Activated CD4-positive, alpha-beta T cell treated with anti-CD3 and anti-CD28 coated beads, Interleukin-2, Interleukin-6, amounts not matched to agents 100 ng/mL and 50 ng/mL, durations not matched to agents 16 hours and 8 hours (primary cell): ENCODE measurements around the gene HTRA3.
"Not testable (repeated sequence)": the region's sequence is repeated elsewhere in the genome, so short reads cannot be mapped to it uniquely, and the experiment has no call there.

ENCODE experiments used
- DNase-seq: peaks from one replicate; pipeline ENCODE4 v3.0.0-alpha.2; 2020

Gene HTRA3

GRCh38 chr4:8331575-8331955, 62.0 kb downstream of the HTRA3 start:
- DNase-seq = no peak

GRCh38 chr4:8332038-8332857, 62.7 kb downstream of the HTRA3 start:
- DNase-seq = no peak

- no peak for DNase-seq
Measured at GRCh38 chr4:8332891-8333331, 63.4 kb downstream of the HTRA3 start.

GRCh38 chr4:8333726-8334460, 64.3 kb downstream of the HTRA3 start:
- no peak for DNase-seq

GRCh38 chr4:8334786-8335460, 65.4 kb downstream of the HTRA3 start:
- DNase-seq = no peak

GRCh38 chr4:8335848-8336247, 66.3 kb downstream of the HTRA3 start:
- DNase-seq = no peak

GRCh38 chr4:8336412-8337075, 67.0 kb downstream of the HTRA3 start:
- DNase-seq = no peak

- DNase-seq = no peak
Measured at GRCh38 chr4:8338351-8338961, 68.9 kb downstream of the HTRA3 start.

GRCh38 chr4:8340781-8341241, 71.3 kb downstream of the HTRA3 start:
- no peak for DNase-seq

- not testable (repeated sequence) for DNase-seq
Measured at GRCh38 chr4:8341281-8341680, 71.7 kb downstream of the HTRA3 start.

GRCh38 chr4:8341691-8342090, 72.1 kb downstream of the HTRA3 start:
- DNase-seq = no peak

- no peak for DNase-seq
Measured at GRCh38 chr4:8342651-8343261, 73.2 kb downstream of the HTRA3 start.

- DNase-seq = no peak
Measured at GRCh38 chr4:8343262-8343966, 73.9 kb downstream of the HTRA3 start.

- no peak for DNase-seq
Measured at GRCh38 chr4:8343967-8344331, 74.4 kb downstream of the HTRA3 start.

GRCh38 chr4:8344377-8344776, 74.8 kb downstream of the HTRA3 start:
- DNase-seq = no peak

- no peak for DNase-seq
Measured at GRCh38 chr4:8345053-8345945, 75.7 kb downstream of the HTRA3 start.

GRCh38 chr4:8345946-8346814, 76.6 kb downstream of the HTRA3 start:
- DNase-seq = no peak

- no peak for DNase-seq
Measured at GRCh38 chr4:8346838-8347605, 77.5 kb downstream of the HTRA3 start.

GRCh38 chr4:8347660-8348059, 78.1 kb downstream of the HTRA3 start:
- DNase-seq = no peak
